GM20431 (cell line): ENCODE measurements around the gene NUP35.

Experiments used
- in situ Hi-C: fragments of 300-500 bp; cut with MseI, MboI; formaldehyde crosslinking; loops from one replicate; pipeline ENCODE4 v1.15.0; 2020; ENCODE audit warnings: low sequenced_read_pairs; ENCODE audit not compliant: unreplicated experiment

The NUP35 gene

GRCh38 chr2:183204397-183204796 lies 80.2 kb downstream of the NUP35 start:
- in situ Hi-C loops = no loop called here

- in situ Hi-C loops = no loop called here
Measured at GRCh38 chr2:183207110-183207509, 82.9 kb downstream of the NUP35 start.

- in situ Hi-C loops = no loop called here
Measured at GRCh38 chr2:183209395-183210028, 85.3 kb downstream of the NUP35 start.
